IPS DF 4.7 (cell line): ENCODE results near the gene AVP.

Source experiments
- DNase-seq: peaks from one replicate; pipeline ENCODE4 v3.0.0-alpha.2; 2013; ENCODE audit warnings: low spot score; ENCODE audit errors: extremely low read depth

Gene AVP

GRCh38 chr20:3047486-3048419 is 36.8 kb downstream of the AVP start:
- no peak for DNase-seq

- no peak for DNase-seq
Measured at GRCh38 chr20:3046677-3047462, 37.7 kb downstream of the AVP start.

- no peak for DNase-seq
Measured at GRCh38 chr20:3045816-3046676, 38.5 kb downstream of the AVP start, which contains the start of gene MRPS26. TSS of gene MRPS26 (plus strand) at chr20:3046052. CDS start at chr20:3046069, 17 bp downstream.

GRCh38 chr20:3045042-3045815 is 39.3 kb downstream of the AVP start:
- DNase-seq, result no peak

GRCh38 chr20:3044336-3044965 is 40.1 kb downstream of the AVP start:
- DNase-seq, result no peak

GRCh38 chr20:3043322-3043721 is 41.2 kb downstream of the AVP start, which contains the start of gene GNRH2:
TSS of gene GNRH2 (plus strand) at chr20:3043622. CDS start at chr20:3044415, 793 bp downstream.
- DNase-seq, result no peak

- DNase-seq, result no peak
Measured at GRCh38 chr20:3042625-3043024, 41.9 kb downstream of the AVP start.

- no peak for DNase-seq
Measured at GRCh38 chr20:3041854-3042409, 42.6 kb downstream of the AVP start.

GRCh38 chr20:3040086-3040485 is 44.4 kb downstream of the AVP start:
- DNase-seq, result no peak

- DNase-seq, result no peak
Measured at GRCh38 chr20:3039426-3039825, 45.1 kb downstream of the AVP start.

- DNase-seq, result no peak
Measured at GRCh38 chr20:3038454-3038853, 46.1 kb downstream of the AVP start.

- no peak for DNase-seq
Measured at GRCh38 chr20:3037654-3038053, 46.9 kb downstream of the AVP start.

- DNase-seq, result no peak
Measured at GRCh38 chr20:3032624-3033023, 51.9 kb downstream of the AVP start.
